HG03097 (cell line): ENCODE results near the gene RAB14.
"Not testable (repeated sequence)": the region's sequence is repeated elsewhere in the genome, so short reads cannot be mapped to it uniquely, and the experiment has no call there.

Experiments used
- ATAC-seq: cut with Tn5 transposase; IDR thresholded peaks from one replicate; pipeline ENCODE4 v1.9.1; 2021; ENCODE audit not compliant: unreplicated experiment, low FRiP score

The RAB14 gene

DNA sequence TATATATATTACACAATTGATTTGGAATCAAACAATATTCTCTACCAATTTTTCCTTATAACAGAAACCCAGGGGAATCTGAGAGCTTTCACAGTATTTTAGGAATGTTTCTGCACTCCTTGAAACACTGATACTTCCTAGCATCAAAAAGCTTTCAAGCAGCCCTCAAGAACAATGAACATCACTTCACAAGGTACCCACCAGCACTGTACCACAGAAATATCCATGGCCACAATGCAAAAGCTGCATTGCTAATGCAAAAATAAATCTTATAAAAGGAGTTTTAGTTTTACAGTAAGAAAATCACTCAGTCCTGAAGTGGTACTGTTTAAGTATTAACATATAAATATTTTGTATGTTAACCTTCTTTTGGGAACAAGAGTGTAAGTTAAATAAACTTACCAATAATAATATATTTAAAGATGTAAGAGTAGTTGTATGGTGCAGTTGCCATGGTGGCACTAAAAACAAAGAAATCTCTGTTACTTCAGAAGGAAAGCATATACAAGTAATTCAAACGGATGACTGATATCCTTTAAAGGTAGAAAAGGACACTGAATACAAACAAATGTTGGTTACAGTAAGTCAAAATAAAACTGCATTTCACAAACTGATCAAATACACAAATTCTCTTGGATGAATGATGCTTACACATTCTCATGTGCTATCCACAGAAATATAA, 8.6 kb downstream of the RAB14 start:
- no peak for ATAC-seq

DNA sequence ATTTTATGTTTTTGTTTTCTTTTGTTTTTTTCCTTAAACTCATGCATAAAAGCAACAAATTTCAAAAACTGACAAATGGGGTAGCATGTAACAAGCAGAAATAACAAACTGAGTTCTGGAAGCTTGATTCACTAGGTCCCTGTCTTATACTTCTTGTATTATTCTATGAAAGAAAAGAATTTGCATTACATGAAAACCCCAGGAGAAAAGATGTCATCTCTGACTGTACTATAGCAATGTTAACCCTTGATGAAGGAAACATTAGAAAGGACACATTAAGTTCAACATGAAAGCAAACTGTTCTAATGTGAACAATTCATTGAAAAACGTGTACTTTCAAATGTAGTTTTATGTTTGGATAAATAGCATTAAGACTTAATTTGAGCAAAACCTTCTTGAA, 9.2 kb downstream of the RAB14 start:
- ATAC-seq = no peak

DNA sequence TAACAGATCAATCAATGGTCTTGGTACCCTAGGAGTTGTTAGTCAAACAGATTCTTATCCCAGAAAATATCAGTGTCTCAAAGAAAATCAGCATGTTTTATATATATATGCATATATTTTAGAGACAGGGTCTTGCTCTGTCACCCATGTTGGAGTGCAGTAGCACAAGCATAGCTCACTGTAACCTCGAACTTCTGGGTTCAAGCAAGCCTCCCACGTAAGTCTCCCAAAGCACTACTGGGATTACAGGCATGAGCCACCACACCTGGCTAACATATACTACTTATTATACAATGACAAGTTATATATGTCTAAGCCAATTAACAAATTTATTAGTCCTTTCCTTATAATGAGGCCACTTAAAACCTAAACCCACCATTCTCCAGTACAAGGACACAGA, 10.4 kb downstream of the RAB14 start:
- ATAC-seq = no peak

DNA sequence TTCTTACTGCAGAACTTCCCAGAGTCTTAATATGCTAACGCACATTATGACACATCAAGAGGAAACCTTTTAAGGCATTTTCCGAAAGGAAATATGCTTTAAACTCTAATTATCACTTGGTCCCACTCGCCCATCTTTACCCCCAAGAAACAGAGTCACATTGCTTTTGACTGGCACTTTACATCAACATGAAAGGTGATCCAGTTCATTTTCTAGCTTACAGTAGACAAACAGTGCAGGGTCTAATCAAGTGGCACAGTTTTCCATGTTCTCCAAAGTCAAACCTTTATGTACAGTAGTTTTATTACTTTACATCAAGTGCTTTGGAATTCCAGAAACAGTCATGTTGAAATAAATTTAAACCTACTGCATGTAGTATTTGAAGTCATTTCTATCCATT, 12.0 kb downstream of the RAB14 start:
- no peak for ATAC-seq

DNA sequence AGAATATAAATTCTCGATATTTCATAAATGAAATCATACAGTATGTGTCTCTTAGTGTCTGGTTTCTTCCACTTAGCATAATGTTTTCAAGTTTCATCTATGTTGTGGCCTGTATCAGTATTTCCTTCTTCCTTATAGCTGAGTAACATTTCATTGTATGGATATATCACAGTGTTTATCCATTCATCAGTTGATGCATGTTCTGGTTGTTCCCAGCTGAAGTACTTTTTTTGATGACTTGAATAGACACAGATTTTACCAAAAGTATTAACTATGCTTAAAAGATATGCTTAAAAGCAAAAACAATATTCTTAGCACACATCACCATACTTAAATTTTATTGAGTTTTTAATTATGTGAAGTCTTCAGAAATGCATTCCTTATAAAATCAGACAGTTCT, 12.7 kb downstream of the RAB14 start:
- ATAC-seq = no peak

DNA sequence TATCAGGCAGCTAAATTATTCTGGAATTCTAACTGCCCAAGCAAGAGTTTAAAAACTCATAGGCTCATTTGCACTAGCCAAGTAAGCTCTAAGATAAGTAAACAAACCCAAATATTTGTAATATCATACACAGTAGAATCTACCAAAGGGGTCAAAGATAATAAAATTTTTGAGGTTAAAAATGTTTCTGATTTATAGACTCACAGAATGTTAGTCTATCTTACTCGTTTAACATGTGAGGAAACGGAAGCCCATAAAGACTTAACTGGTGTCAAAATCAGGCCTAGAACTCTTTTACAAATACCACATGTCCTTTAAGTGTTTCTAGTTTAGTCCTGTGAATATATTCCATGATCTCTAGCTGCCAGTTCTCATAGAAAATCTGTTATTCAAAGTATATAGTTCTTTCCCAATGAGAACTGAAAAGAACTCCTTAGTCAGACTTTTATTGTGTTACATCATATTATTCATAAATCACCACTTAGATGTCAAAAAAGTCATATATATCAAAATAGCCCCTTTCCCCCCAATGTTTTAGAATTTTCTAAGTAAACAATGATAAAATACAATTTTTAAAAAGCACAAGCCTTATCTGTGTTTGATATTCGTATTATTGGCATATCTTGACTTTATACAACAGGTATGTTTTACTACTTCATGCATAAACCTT, 13.9 kb downstream of the RAB14 start:
- no peak for ATAC-seq

DNA sequence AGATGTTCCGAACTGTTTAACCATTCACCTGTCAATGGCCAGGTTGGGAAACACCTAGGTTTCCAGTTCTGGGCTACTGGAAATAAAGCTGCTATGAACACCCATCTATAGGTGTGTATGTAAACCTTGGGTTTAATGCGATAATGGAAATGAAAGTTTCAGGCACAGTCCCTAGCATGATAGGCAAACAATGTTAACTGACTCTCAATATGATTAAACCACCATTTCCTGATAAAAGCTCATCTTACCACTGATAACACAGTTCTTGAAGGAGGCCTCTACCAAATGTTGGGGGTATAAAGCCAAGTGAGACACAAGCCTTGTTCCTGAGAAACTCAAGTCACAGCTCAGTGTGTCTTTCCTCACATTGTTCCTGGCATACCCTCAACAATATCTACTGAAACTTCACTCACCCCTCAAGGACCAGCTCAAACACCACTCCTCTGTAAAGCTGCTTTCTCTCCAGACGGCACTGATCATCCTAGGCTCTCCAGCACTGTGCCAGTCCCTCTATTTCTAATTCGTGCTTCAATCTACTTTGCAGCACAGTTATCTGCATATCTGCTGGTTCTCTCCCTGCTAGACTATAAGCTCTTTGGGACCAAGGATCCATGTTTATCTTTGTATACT, 15.8 kb downstream of the RAB14 start:
- ATAC-seq = no peak

DNA sequence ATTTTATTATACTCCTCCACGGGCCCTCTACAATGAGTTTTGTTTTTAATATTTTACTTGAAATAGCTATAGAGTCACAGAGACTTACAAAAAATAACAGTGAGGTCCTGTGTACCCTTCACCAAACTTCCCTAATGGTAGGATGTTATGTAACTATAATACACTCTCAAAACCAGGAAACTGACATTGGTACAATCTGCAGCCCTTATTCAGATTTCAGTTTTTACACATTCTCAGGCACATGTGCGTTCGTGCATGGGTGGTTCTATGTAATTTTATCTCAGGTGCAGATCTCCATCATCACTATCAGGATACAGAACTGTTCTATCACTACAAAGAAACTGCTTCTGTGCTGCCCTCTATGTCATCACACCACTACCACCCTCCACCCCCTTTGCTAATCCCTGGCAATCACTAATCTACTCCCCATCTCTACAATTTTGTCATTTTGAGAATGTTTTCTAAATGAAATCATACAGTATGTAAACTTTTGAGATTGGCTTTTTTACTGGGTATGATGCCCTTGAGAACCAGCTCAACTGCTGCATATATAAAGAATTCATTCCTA, 16.4 kb downstream of the RAB14 start:
- ATAC-seq = no peak

DNA sequence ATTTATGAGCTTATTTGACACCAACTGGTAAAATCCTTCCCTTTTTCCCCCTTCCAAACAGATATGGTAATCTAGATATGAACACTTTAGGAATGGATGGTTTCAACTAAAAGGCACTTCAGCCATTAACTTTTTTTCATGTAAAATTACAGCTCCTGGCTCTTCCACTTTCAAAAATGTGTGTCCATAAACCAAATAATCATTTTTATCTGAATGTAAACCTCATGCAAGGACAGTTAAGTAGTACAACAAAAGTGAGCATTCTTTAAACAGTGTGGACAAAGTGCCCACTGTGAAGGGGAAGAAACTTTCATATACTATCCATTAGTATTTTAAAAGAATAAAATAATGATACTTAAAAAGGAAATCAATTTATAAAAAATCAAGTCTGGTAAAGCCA, 17.2 kb downstream of the RAB14 start:
- ATAC-seq = no peak

DNA sequence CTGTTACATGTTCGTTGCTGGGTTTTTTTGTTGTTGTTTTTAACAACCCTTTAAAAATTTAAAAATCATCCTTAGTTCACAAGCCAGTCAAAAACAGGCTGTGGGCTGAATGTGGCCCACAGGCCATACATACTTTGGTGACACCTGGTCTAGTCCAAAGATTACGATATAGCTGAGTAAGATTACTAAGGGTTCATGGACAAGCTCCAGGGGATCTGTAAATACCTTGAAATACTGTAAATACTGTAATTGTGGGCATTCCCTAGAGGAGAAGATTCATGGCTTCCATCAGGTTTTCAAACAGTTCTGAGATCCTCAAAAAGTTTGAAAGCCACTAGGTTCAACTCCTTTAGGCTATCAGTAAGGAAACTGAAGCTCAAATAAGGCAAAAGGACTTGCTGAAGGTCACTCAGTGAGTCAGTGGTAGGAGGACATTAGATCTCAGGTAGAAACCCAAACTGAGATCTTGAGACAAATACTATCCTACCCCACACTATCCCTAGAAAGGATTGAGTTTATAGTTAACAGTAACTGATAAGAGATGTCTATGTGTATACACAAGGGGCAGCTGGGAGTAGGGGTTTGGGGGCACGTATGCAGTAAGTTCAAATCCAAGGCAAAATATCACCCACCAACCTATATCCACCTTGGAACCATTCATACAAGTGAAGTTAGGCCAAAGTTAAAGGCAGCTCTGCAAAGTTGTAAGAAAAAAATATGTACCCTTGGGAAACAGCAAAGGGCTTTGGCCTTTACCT, 17.8 kb downstream of the RAB14 start:
- ATAC-seq = no peak

DNA sequence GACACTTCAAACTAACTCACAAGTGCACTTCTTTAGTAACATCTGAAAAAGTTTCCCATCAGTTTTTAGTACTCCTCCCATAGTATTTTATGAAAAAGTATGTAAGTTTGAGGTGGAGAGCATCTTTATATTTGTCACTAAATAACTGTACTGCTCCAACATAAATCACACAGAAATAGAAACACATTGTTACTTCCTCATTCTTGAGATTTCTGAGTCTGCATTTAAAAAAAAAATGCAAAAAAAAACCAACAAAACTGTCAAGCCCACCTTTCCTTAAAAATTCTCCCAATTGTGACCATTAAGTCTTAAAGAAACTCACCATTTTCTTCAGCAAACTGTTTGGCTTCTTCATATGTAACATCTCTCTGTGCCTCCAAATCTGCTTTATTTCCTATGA, 18.7 kb downstream of the RAB14 start:
- no peak for ATAC-seq

DNA sequence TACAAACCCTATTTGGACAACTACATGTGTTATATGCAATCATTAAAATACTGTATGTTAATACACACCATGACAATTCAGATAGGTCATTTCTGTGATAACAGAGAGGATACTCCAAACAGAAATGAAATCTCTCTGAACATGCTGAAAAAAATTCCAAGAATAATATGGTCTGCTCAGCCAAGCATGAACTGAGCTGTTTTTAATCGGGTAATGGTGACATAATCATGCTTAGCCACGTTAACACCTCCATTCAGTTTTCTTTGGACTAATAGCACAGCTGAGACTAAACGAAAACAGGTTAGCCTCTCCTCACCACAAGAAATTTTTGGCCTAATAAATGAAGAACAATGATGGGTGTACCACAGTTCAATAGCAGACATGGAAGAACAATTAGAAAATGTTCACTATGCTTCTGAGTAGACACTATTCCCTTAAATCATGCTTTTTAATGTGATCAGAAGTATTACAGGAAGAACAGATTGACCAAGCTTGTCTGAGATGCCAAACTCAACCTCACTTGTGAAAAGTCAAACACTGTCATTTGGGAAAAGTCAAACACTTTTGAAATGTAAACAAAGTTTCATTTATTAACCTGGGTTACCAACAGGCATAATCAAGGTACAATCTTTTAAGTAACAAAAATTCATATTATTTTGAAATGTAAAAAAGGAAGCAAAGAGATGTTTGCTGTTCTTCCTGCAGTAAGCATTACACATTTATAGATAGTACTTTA, 19.4 kb downstream of the RAB14 start:
- ATAC-seq = no peak

DNA sequence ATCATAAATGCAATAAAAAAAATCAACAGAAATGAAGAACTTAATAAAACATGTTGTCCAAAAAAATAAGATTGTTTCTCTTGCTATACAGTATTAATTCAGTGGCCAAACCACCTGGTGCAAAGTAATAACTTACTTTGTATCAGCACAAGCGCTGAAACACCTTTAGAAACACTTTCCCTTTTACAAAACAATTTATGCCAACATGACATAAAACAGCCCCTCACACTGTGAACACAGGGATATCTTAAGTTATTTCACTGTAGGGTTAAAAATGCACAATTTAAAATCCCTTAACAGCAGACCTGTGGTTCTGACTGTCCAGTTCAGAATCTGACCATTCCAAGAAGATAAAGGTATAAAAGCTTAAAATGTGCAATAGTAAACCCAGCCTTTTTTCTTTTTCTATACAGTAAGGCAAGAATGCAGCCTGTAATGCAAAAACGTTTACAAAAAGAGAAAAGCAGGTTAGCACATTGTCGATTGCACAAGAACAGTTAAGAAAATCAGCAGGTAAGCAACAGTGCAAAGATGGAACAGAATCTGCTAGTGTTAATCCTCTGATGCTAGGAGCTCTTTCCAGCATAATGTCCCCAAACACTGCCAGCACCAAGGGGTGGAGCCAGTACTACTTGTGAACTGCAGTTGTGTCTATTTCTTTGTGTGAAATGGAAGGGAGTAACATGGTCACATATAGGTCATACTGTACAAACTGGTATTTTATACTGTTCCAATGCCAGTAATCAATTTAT, 21.6 kb downstream of the RAB14 start:
- no peak for ATAC-seq

DNA sequence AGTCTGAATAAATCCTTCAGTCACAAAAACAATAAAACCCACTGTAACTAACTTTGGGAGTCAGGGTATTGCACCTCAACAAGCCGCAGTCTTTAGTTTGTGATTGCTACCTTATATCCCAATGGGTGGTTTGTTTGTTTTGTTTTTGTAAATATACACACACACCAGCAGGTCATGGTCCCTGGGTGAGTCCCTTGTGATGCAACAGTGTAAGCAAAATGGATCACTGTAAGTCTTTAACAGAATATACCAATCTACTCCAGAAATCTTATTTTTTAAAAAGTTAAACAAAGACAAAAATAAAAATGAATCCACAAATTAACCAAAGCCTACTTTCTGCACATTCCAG, 22.3 kb downstream of the RAB14 start:
- ATAC-seq = not testable (repeated sequence)

DNA sequence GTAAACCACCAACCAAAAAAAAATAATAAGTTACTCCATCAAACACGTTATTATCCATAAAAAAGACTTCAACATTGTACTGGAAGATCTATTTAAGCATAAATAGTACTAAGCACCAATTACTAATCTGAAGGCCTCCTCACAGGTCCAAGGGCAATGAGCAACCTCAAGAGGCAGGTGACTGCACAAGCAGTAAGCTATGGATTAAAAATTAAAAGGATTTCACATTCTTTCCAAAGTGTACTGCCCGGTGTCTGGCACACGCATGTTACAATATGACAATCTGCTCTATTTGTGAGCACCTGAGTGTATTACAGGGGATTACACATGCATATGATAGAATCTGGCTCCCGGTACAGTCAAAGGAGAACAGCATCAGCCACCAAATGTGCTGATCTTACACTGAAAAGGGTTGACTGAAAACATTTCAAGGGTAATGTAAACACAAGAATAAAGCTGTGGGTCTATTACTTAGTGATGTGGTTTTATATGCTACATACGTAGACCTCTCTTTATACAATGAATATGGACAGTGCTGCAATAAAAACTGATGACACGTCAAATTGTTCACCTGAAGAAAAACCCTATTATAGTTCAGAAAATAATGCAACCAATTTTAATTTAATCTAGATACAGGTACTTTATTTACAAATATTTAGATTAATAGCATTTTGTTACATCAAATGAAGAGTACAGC, 22.8 kb downstream of the RAB14 start:
- ATAC-seq = no peak

DNA sequence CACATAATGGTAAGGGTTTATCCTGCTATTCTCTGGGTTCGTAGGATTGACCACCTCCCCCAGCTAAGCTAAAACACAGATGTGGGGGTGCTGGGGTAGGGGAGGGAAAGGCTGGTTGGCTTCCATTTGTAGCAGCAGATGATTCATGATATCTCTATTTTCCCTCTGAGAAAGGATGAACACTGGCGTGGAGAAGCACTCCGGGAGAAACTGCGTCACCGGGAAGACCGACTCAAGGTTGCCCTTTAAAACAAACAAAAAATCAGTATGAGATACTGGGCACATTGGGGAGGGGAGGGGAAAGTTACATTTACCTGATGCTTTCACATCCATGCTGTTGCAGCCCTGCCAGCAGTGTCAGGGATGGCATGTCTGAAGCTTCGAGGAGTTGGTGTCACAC, 28.2 kb downstream of the RAB14 start:
- ATAC-seq = no peak

DNA sequence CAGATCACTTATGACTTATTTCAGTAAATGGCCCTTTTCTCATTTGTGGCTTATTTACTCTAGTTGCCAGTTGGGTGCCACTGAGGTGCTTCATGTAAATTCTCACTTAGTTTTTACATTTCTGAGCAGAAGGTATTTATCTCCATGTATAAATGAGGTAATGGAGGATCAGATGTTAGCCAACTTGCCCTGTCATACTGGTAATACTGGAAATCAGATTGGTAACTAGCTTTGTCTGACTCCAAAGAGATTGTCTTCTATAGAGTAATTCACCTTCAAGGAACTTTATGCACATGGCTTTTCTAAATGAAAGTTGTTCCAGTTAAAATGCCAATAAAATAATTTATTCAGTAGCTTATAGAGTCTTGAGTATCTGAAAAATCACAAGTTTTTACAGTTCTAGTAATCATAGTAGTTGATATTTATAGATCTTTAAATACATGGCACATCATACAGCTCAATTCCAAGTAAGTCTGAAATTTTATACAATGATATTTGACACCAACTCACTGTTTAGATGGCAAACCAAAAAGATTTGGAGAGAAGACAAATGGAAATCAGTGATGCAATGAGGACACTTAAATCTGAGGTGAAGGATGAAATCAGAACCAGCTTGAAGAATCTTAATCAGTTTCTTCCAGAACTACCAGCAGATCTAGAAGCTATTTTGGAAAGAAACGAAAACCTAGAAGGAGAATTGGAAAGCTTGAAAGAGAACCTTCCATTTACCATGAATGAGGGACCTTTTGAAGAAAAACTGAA, 28.8 kb downstream of the RAB14 start:
- ATAC-seq = no peak

DNA sequence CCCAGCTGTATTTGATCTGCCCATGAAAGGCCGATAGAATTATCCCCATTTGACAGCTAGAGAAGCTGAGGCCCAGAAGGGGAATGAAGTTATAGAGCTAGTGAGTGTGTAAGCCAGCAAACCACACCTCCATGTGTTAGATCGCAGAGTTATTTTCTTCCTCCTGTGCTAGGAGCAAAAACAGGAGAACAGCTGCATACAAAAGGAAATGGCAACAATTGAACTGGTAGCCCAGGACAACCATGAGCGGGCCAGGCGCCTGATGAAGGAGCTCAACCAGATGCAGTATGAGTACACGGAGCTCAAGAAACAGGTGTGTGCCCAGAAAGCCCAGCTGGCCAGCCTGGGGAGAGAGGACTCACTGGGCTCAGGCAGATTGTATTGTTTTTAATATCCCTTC, 30.4 kb downstream of the RAB14 start:
- ATAC-seq = no peak
